Psoas muscle (tissue), 8 donors: Measurements from ENCODE around the gene ITIH5. TPM values are rescaled to one million over a fixed set of nuclear protein-coding genes. Genes with fewer than 3 reads are reported as not detected.

ENCODE experiments used
- ATAC-seq, 4 donors: fragments of 200-7000 bp; cut with Tn5 transposase; one replicate each; pipeline ENCODE4 v1.9.1; 2020; ENCODE audit warnings: moderate library complexity in 3 of 4, mild to moderate bottlenecking in 2 of 4
- DNase-seq, 2 donors: peaks; one replicate each; pipeline ENCODE4 v3.0.0-alpha.2; 2020
- H3K27ac ChIP-seq: fragments of 200-600 bp; one replicate; pipeline ENCODE4 v1.8.0; 2022
- H3K27me3 ChIP-seq, 3 donors: fragments of 200-600 bp in 1 of 3; one replicate each; pipeline versions ENCODE4 v1.6.1 to v1.8.0; 2013 to 2022; ENCODE audit warnings: low read length in 2 of 3, mild to moderate bottlenecking in 2 of 3, moderate library complexity in 1 of 3; ENCODE audit not compliant: insufficient read depth in 3 of 3
- H3K36me3 ChIP-seq, 2 donors: fragments of 200-600 bp in 1 of 2; one replicate each; pipeline versions ENCODE4 v1.6.1 to v1.8.0; 2013 to 2022; ENCODE audit warnings: low read depth in 1 of 2, mild to moderate bottlenecking in 1 of 2, moderate library complexity in 1 of 2; ENCODE audit not compliant: insufficient read depth in 1 of 2
- H3K4me1 ChIP-seq: fragments of 200-600 bp; one replicate; pipeline ENCODE4 v1.8.0; 2022
- H3K4me3 ChIP-seq: fragments of 200-600 bp; one replicate; pipeline ENCODE4 v1.8.0; 2022; ENCODE audit warnings: mild to moderate bottlenecking
- H3K9me3 ChIP-seq: fragments of 200-600 bp; one replicate; pipeline ENCODE4 v1.8.0; 2022
- WGBS, 3 donors: extraction: QIAGEN DNeasy Blood & Tissue Kit; methylation state at CpG; one replicate each; pipeline versions ENCODE4 v1.1.6 to v1.1.7; 2013; 5-methylcytosine and 5-hydroxymethylcytosine counted together
- intact Hi-C, 2 donors: fragments of 100-400 bp; cut with DNase I; formaldehyde crosslinking; loops; one replicate each; pipeline versions ENCODE4 v1.11.0 to v1.14.2; 2022
- polyA plus RNA-seq, 3 donors: library from polyadenylated mRNA; stranded (reverse); fragments of 200-250 nt; gene quantifications; one replicate each; pipeline ENCODE4 v1.2.3, GENCODE V29; 2013
- total RNA-seq, 4 donors: library from RNA; stranded (reverse); fragmentation: NEBNext Ultra II Directional in 2 of 4; extraction: Animal tissue kit (Norgen Biotek cat#: 25700) in 2 of 4; gene quantifications; one replicate each; pipeline versions ENCODE4 v1.2.1 to v1.2.4, GENCODE V29; 2021 to 2023
- TF ChIP-seq, protein P1 (sequence below): fragments of 200-600 bp; IDR thresholded peaks from one replicate; pipeline ENCODE4 v1.8.0; 2022; ENCODE audit warnings: antibody characterized with exemption
- donor health status: healthy with polysubstance abuse.
- donor health status: DM: no; HTN: no; CAD: no; lungs with moderate emphysema.
- donor health status: Bipolar disorder and iron deficiency.
- donor health status: healthy.
- donor health status: DM: yes; HTN: yes; CAD: no.
- donor health status: DM: no; HTN: no; CAD: no.
- donor health status: DM: no; HTN: no; CAD: no.
- donor health status: DM: yes; HTN: yes; CAD: no.

ITIH5 gene
- total and polyA plus RNA-seq, 7 donors, result 1.3 to 13.0 (median 2.9) TPM

DNA sequence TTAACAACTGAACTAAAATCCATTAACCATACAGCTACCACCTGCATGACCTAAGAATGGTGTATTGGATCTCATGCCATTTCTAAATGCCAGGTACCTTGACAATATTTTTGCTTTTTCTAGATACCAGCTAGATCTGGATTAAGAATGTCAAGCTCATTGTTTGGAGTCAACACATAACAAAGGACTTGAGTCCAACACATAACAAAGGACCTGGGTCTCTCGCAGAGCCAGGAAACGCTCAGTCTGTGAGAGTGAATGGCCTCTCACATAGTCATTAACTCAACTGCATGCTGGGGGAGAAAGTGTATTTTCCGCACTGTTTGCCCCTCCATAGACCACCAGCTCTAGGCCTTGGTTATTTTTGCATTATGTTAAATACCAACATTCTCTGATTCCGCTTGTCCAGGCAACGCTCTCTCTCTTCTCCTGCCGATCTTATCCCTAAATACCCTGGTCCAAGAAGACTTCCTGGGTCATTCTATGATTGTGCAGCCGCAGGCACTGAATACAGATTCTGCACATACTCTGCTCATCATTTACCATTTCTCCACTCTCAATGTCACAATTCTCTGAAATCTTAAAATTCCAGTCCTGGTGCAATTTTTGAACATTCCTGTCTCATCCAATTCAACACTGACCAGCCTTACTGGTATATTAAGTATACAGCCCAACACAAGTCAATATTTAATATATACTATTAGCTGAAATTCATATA is 31.2 kb downstream of the ITIH5 start:
- no peak for ATAC-seq

GRCh38 chr10:7634142-7634894 is 32.4 kb downstream of the ITIH5 start:
- Histone ChIP-seq H3K9me3 (peaks cover 7% of the 10 kb centered on the region), H3K27me3 (peaks cover 0 to 2% (median 0%) of the 10 kb centered on the region in 3 donors), H3K27ac (peak overlapping the region; percentile 11), H3K4me3 (no peak overlapping the region), H3K4me1 (no peaks in the 10 kb centered on the region), H3K36me3 (no peaks in the 10 kb centered on the region)
- whole genome bisulfite sequencing, 3 donors, result 35 to 54% (median 36%) methylated on average over 10 of the region's 10 CpGs
- DNase-seq, result peak in 1 of 2 donors; percentile 67
- TF ChIP-seq, protein P1, sequence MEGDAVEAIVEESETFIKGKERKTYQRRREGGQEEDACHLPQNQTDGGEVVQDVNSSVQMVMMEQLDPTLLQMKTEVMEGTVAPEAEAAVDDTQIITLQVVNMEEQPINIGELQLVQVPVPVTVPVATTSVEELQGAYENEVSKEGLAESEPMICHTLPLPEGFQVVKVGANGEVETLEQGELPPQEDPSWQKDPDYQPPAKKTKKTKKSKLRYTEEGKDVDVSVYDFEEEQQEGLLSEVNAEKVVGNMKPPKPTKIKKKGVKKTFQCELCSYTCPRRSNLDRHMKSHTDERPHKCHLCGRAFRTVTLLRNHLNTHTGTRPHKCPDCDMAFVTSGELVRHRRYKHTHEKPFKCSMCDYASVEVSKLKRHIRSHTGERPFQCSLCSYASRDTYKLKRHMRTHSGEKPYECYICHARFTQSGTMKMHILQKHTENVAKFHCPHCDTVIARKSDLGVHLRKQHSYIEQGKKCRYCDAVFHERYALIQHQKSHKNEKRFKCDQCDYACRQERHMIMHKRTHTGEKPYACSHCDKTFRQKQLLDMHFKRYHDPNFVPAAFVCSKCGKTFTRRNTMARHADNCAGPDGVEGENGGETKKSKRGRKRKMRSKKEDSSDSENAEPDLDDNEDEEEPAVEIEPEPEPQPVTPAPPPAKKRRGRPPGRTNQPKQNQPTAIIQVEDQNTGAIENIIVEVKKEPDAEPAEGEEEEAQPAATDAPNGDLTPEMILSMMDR, result no peak
- intact Hi-C loops, result no loop called here
- ATAC-seq, result peak in 2 of 4 donors; percentile 15 to 67

More for the DNA sequence above, 31.2 kb downstream of the ITIH5 start:
- Histone ChIP-seq H3K9me3 (peaks cover 7% of the 10 kb centered on the region), H3K4me1 (no peaks in the 10 kb centered on the region), H3K4me3 (no peak overlapping the region), H3K36me3 (no peaks in the 10 kb centered on the region), H3K27ac (peak overlapping the region; percentile 11), H3K27me3 (peaks cover 0 to 2% (median 0%) of the 10 kb centered on the region in 3 donors)
- intact Hi-C loops, result no loop called here
- DNase-seq, result no peak
- 91 to 92% (median 91%) methylated on average over 7 of the region's 7 CpGs for WGBS, 3 donors
- TF ChIP-seq, protein P1, result no peak

GRCh38 chr10:7626283-7626682 is 40.5 kb downstream of the ITIH5 start:
- 31 to 43% (median 32%) methylated on average over 10 of the region's 10 CpGs for WGBS, 3 donors
- no peak for ATAC-seq
- no peaks in the 10 kb centered on the region for H3K36me3 ChIP-seq

DNA sequence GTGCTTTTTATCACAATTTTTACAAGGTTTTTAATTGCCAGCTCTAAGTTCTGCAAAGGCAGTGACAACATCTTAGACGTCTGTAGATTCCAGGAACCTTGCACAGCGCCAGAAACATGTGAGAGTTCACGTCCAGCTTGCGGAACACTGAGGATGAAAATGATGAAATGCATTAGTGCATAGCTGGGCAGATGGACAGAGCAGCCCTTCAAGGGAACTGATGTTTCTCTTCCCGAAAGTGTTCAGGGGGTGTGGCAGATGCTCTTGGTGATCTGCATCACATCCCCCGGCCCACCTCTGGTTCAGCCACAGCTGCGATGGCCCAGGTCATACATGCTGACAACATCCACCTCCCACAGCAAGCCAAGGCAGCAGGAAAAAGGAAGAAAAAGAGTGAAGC is 40.9 kb downstream of the ITIH5 start:
- TF ChIP-seq, protein P1, result no peak
- no peaks in the 10 kb centered on the region for H3K4me1 ChIP-seq
- H3K9me3 ChIP-seq, result no peaks in the 10 kb centered on the region
- no peaks in the 10 kb centered on the region for H3K36me3 ChIP-seq
- 35 to 53% (median 42%) methylated on average over 7 of the region's 7 CpGs for WGBS, 3 donors
- H3K27me3 ChIP-seq, result no peaks in the 10 kb centered on the region
- H3K27ac ChIP-seq, result no peak overlapping the region
- intact Hi-C loops, result no loop called here
- peak; percentile 45 to 52 for DNase-seq
- peak in 3 of 4 donors; percentile 46 to 77 (median 52) for ATAC-seq
- no peak overlapping the region for H3K4me3 ChIP-seq

More at GRCh38 chr10:7626283-7626682, 40.5 kb downstream of the ITIH5 start:
- H3K4me3 ChIP-seq, result no peak overlapping the region
- TF ChIP-seq, protein P1, result no peak
- DNase-seq, result no peak
- no peaks in the 10 kb centered on the region for H3K27me3 ChIP-seq
- H3K27ac ChIP-seq, result no peak overlapping the region
- no peaks in the 10 kb centered on the region for H3K4me1 ChIP-seq
- intact Hi-C loops, result no loop called here
- no peaks in the 10 kb centered on the region for H3K9me3 ChIP-seq
